PFSK-1 (cell line): ENCODE measurements around the gene DISC1.

ENCODE experiments used
- FOXP2 ChIP-seq: optimal IDR thresholded peaks from 2 replicates; pipeline ENCODE3; 2011; ENCODE audit warnings: borderline replicate concordance, control low read depth, inconsistent platforms; ENCODE audit not compliant: insufficient read depth; ENCODE audit errors: extremely low read length, extremely low read depth
- POLR2AphosphoS5 ChIP-seq: IDR thresholded peaks from 2 replicates; pipeline ENCODE4 v1.6.1; 2012; ENCODE audit warnings: low read depth, mild to moderate bottlenecking, control low read depth, low read length, moderate library complexity
- SIN3A ChIP-seq: IDR thresholded peaks from 2 replicates; pipeline ENCODE4 v1.6.1; 2012; ENCODE audit warnings: mild to moderate bottlenecking, low read length, moderate library complexity, borderline replicate concordance; ENCODE audit not compliant: insufficient read depth
- TAF1 ChIP-seq: IDR thresholded peaks from 2 replicates; pipeline ENCODE4 v1.6.1; 2012; ENCODE audit warnings: low read length, control low read depth, borderline replicate concordance; ENCODE audit not compliant: insufficient read depth
- TF ChIP-seq, protein P1 (sequence below), 2 experiments: IDR thresholded peaks; 2 replicates each; pipeline versions ENCODE4 v1.6.1 to v1.8.0; 2011 to 2012; ENCODE audit warnings: low read depth in 2 of 2, low read length in 2 of 2, control low read depth in 1 of 2, inconsistent platforms in 1 of 2, mild to moderate bottlenecking in 1 of 2, moderate library complexity in 1 of 2; ENCODE audit not compliant: insufficient read depth in 1 of 2

The DISC1 gene

GRCh38 chr1:231814521-231814920 lies 187.9 kb downstream of the DISC1 start:
- TF ChIP-seq TAF1 (no peak), POLR2AphosphoS5 (no peak), FOXP2 (no peak), SIN3A (no peak)
- TF ChIP-seq, protein P1, sequence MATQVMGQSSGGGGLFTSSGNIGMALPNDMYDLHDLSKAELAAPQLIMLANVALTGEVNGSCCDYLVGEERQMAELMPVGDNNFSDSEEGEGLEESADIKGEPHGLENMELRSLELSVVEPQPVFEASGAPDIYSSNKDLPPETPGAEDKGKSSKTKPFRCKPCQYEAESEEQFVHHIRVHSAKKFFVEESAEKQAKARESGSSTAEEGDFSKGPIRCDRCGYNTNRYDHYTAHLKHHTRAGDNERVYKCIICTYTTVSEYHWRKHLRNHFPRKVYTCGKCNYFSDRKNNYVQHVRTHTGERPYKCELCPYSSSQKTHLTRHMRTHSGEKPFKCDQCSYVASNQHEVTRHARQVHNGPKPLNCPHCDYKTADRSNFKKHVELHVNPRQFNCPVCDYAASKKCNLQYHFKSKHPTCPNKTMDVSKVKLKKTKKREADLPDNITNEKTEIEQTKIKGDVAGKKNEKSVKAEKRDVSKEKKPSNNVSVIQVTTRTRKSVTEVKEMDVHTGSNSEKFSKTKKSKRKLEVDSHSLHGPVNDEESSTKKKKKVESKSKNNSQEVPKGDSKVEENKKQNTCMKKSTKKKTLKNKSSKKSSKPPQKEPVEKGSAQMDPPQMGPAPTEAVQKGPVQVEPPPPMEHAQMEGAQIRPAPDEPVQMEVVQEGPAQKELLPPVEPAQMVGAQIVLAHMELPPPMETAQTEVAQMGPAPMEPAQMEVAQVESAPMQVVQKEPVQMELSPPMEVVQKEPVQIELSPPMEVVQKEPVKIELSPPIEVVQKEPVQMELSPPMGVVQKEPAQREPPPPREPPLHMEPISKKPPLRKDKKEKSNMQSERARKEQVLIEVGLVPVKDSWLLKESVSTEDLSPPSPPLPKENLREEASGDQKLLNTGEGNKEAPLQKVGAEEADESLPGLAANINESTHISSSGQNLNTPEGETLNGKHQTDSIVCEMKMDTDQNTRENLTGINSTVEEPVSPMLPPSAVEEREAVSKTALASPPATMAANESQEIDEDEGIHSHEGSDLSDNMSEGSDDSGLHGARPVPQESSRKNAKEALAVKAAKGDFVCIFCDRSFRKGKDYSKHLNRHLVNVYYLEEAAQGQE (IDR thresholded peaks at IDR 0.05; ENCODE audit: insufficient read depth in 1 of 2, low read depth in 2 of 2, low read length in 2 of 2): no peak

DNA sequence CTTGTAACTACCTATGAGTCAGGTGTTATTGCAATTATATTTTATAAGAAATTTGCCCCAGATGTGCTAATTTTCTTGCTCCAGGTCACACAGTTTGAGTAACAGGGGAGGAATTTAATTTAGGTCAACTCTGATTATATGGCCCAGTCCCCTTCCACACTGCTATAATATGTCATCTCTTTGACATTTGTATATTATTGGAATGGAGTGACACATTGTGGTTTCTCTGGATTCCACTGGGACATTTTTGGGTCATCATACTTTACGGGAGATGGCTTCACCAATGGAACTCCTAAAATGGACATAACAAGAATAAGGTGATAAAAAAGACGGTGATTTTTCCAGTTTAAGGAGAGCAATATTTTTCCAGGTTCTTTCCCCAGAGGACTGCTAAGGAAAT lies 191.2 kb downstream of the DISC1 start:
- no peak for TF ChIP-seq TAF1
- no peak for TF ChIP-seq POLR2AphosphoS5
- no peak for TF ChIP-seq FOXP2
- TF ChIP-seq, protein P1 (IDR thresholded peaks at IDR 0.05; ENCODE audit: insufficient read depth in 1 of 2, low read depth in 2 of 2, low read length in 2 of 2): no peak
- TF ChIP-seq SIN3A: no peak

DNA sequence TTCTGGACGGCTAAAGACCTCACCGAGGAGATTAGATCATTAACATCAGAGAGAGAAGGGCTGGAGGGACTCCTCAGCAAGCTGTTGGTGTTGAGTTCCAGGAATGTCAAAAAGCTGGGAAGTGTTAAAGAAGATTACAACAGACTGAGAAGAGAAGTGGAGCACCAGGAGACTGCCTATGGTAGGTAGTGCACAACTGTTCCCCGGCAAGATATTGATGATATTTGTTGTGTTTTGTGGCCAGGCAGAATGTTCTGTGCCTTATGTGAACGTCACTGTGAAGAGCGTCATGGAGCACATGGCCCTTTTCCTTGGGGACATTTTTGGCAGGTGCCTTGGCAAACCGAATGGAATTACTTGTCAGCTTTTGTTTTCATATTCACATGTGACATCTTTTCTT lies 191.7 kb downstream of the DISC1 start:
- TF ChIP-seq SIN3A: no peak
- TF ChIP-seq, protein P1 (IDR thresholded peaks at IDR 0.05; ENCODE audit: insufficient read depth in 1 of 2, low read depth in 2 of 2, low read length in 2 of 2): no peak
- TF ChIP-seq TAF1: no peak
- TF ChIP-seq FOXP2: no peak
- no peak for TF ChIP-seq POLR2AphosphoS5

DNA sequence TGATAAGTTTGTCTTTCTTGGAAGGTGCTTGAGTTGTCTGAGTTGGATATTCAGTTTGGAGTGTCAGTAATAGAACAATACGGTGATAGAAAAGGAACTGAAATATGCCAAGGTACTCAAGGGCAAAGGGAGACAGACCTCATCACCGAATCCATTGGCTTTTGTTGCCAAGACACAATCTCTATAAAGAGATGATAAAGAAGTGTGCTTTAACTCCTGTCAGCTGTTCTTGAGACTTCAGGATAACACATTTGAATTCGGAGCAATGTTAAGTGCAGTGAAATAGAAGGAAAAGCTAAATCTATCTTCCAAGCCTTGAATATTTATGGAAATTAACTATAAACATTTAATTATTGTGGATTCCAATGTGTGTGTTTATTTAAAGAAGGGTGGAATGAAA lies 194.7 kb downstream of the DISC1 start:
- TF ChIP-seq SIN3A: no peak
- TF ChIP-seq, protein P1 (IDR thresholded peaks at IDR 0.05; ENCODE audit: insufficient read depth in 1 of 2, low read depth in 2 of 2, low read length in 2 of 2): no peak
- no peak for TF ChIP-seq FOXP2
- TF ChIP-seq POLR2AphosphoS5: no peak
- no peak for TF ChIP-seq TAF1

- TF ChIP-seq FOXP2: no peak
- no peak for TF ChIP-seq SIN3A
- TF ChIP-seq TAF1: no peak
- TF ChIP-seq, protein P1 (IDR thresholded peaks at IDR 0.05; ENCODE audit: insufficient read depth in 1 of 2, low read depth in 2 of 2, low read length in 2 of 2): no peak
- TF ChIP-seq POLR2AphosphoS5: no peak
Measured at GRCh38 chr1:231822041-231822440, 195.5 kb downstream of the DISC1 start.
